AG08396 (cell line): Measurements from ENCODE around the gene ATP1A2.
A peak's percentile ranks its signal among the peaks of the same experiment; 100 is the strongest.
"Not testable (repeated sequence)": the region's sequence is repeated elsewhere in the genome, so short reads cannot be mapped to it uniquely, and the experiment has no call there.

ENCODE experiments used
- DNase-seq: peaks from one replicate; pipeline ENCODE4 v3.0.0; 2012; ENCODE audit warnings: low spot score, mixed read lengths

Gene ATP1A2

DNA sequence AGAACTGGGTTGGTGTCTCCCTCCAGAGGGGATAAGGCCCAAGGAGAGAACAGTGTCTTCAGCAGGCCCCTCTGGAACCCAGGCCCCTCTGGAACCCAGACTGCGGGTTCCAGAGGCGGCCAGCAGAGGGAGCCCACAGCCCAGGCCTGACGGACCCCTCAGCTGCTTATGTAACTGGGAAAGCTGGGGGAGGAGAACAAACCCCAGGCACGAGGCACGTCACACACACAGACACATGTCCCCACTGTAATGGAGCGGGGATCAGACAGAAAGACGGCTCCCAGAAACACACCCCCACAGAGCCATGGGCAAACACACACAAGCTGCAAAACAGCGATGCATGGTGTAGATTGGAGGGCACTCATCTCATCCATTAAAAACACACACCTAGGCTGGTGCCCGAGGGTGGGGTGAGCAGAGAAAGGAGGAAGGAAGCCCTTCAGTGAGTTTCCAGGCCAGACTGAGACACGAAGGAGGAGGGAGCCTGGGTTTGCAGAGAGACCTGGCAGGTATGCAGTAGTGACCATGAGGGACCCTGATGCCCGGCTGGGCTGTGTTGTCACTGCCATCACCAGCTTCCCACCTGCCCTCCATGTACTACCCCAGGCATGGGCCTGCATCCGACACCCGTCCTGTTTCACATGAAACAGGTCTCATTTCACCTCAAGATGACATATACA is 14.4 kb upstream of the ATP1A2 start:
- peak; percentile 88 for DNase-seq

DNA sequence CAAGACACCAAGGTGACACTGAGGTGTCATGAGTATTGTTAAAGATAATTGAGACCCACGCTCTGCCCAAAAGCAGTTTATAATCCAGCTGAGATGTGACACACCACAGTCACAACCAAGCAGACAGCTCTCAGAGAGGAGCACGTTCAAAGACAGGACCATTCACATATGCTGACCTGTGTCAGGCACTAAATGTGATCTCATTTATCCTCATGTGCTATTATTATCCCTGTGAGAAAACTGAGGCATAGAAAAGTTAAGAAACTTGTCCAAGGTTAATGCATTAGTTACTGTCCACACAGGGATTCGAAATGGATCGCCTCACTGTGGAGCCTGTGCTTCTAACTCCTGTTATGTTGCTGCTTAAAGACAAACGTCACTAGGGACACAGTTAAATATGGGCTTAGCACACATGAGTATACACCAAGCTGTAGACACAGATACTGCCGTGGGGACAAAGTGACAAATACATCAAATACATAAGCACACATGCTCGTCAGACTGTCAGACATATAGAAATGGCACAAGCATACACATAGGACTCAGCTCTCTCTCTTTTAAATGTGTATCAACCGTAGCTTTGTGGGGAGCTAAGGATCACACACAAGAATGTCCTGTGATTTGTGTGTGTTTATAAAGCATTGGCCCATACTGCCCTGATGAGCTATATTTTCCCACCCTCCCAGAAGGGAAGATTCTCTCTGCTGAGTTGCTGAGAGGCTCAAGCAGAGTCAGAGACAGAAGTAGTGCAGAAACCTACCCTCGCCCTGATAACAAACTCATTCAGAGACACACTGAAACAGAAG is 13.6 kb upstream of the ATP1A2 start:
- DNase-seq = no peak

DNA sequence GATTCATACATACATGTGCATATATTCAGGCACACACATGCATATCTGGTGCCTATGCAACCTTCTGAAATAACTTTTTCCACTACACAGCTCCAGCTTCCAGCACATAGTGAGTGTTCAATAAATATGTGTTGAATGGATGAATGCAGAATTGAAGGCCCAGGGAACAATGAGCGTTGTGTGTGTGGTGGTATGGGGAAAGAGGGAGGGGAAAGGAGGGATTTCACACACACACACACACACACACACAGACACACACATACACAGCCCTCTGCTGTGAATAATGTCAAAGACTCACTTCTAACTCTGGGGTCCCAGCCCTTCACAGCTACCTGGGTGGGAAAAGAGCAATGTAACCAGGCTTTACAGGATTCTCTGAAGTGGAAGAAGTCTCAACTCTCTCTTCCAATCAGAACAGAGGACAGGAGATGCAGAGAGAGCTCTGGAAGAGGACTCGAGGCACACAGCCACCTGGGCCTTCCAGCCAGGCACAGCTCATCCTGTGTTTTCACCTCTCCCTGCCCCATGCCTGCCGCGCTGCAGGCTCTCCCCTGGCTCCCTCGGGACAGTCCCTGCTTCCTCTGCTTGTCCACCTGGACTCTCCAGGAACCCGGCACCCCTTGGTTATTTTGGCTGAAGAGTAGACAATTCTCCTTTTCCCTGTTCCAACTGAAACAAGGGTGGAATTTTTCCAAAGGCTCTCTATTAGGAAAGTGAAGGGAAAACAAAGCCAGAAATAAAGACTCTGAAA is 11.7 kb upstream of the ATP1A2 start:
- no peak for DNase-seq

DNA sequence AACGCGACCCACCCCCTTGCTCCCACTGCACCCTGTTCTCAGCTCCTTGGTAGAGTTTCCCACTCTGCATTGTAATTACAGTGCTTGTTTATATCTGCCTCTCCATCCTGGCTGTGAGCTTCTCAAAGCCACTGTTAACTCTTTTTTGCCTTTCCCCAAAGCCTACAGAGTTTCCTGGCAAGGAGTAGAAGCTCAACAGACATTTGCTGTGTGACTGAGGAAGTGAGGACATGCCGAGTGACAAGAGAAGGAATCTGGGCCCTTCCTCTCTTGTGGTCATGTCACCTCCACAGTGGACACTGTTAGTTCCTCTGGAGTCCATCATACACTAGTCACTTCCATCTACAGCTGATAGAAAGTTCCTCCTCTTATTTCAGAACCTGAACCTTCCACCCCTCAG is 11.1 kb upstream of the ATP1A2 start:
- DNase-seq = no peak

DNA sequence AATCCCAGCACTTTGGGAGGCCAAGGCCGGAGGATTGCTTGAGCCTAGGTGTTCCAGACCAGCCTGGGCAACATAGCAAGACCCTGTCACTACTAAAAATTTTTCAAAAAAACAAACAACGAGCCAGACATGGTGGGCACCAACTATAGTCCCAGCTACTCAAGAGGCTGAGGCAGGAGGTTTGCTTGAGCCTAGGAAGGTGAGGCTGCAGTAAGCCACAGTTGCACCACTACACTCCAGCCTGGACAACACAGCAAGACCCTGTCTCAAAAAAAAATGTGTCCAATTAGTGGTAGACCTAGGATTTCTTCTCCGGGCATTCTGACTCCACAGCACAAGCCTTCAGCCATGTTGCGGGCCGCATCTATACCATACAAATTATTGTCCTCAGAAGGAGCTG is 10.4 kb upstream of the ATP1A2 start:
- no peak for DNase-seq

DNA sequence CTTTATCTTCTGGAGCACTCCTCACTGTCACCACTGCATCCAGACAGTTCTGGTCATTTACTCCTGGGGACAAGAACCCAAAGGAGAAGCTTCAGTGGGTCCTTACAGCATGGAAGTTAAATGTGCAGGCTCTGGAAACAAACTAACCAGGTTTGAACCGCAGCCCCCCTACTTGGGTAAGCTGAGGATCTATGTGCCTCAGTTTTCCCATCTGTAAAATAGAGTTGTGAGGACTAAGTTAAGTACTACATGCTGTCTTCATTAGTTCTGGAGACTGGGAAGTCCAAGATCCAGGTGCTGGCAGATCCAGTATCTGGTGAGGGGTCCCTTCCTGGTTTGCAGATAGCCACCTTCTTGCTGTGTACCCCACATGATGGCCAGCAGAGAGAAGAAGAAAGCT is 8.0 kb upstream of the ATP1A2 start:
- DNase-seq = no peak

DNA sequence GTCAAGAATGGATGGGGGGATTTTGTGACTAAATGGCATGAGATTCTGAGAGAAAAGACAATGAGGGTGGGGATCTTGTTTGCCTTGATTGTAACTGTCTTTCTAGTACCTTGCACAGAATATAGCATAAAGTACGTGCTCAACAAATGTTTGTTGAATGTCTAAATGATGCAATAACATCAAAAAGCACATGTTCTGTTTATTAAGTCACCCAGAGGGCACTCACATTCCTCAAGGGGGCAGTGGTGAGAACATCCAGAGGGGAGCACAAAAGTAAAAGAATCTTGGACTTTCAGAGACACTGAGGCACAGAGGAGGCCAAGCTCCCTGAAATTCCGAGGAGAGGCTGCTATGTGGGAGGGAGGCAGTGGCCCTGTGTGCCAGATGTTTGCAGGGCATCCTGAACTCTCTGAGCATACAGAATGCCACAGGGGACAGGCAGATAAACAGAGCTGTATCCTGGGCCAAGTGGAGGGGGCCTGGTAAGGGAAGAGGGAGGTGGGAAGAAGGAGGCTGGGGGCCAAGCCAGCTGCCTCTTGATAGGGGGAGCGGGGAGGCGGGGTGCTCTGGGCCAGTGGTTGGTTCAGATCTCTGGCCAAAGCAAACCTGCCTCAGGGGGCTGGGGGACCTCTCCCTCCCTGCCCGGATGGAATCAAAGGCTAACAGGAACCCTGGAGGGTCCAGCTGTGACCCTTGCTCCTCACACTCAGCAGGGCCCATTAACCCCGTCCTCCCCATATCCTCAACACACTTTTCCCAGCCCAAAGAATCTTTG is 6.5 kb upstream of the ATP1A2 start:
- DNase-seq = peak; percentile 52

DNA sequence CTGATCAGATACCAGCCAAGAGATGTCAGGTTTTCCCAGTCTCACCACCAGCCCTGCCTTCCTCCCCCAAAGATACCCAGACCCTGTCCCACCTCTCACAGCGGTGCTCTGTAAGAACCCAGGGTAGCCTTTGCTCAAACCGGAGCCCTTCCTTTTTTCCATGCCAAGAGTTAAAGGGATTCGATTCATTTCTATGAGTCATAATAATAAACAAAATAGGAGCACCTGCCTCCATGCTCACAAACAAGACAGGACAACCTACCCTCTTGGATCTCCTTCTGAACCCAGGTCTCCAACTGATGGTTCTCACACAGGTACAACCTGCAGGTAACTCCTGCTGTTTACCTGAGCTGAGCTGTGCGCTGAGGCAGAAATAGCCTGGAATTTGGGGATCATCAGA is 5.9 kb upstream of the ATP1A2 start:
- DNase-seq = no peak

DNA sequence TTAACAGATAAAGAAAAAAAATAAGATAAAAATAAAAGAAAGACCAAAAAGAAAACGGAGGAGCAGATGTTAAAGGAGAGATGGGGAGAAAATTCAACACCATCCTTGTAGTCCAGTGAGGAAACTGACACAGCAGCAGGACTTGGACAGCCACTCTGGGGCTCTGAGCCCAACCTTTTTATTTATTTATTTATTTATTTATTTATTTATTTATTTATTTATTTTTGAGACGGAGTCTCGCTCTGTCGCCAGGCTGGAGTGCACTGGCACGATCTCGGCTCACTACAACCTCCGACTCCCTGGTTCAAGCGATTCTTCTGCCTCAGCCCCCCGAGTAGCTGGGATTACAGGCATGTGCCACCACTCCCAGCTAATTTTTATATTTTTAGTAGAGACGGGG is 4.1 kb upstream of the ATP1A2 start:
- not testable (repeated sequence) for DNase-seq

DNA sequence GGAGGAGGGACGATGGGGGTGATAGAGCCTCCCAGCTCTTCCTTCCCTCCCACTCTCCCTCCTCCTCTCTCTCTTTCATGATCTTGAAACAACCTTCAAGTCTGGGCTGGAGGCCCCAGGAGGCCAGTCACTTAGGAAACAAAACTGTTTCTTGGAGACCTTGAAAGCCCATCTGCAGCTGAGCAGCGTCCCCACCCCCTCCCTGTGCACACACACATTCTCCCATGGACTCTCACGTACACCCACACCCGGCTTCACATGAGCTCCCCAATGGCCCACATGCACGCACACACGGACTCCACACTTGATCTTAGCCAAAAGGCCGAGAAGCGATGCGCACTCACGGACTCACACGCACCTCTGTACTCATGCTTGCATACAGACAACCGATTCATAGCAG is 3.2 kb upstream of the ATP1A2 start:
- DNase-seq = no peak

DNA sequence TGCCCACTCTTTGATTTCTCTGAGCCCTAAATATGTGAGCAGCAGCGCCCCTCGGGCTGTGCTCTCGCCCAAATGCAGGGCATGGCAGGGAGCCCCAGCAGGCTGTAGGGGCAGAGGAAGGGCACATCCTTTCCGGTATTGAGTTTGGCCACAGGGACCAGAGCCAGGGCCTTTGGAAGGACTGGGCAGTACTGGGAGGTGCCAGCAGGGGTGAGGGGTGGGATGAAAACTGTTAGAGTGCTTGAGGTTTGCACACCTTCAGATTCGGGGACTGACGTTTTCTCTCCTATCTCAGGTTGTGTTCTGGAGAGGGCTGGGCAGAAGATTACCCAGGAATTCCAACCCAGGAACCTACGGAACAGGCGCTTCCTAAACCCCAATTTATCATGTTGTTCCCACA is 2.2 kb upstream of the ATP1A2 start:
- DNase-seq = no peak

DNA sequence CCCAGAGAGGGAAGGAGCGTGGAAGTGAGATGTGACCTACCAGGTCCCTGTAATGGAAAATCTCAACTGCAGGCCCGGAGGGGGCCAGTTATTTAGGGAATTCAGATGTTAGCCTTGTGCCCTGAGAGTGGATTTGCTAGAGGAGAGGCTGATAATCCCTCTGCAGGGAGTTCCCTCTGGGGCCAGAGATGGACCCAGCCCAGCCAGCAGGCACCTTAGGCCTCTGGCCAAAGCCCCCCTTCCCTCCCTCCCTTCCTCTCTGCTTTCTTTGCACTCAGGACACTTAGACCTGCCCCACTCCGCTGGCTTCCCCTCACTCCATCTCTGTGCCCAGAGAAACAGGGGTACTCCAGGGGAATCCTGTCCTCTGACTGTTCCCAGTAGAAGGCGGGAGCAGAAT is 1.5 kb upstream of the ATP1A2 start:
- DNase-seq = no peak

DNA sequence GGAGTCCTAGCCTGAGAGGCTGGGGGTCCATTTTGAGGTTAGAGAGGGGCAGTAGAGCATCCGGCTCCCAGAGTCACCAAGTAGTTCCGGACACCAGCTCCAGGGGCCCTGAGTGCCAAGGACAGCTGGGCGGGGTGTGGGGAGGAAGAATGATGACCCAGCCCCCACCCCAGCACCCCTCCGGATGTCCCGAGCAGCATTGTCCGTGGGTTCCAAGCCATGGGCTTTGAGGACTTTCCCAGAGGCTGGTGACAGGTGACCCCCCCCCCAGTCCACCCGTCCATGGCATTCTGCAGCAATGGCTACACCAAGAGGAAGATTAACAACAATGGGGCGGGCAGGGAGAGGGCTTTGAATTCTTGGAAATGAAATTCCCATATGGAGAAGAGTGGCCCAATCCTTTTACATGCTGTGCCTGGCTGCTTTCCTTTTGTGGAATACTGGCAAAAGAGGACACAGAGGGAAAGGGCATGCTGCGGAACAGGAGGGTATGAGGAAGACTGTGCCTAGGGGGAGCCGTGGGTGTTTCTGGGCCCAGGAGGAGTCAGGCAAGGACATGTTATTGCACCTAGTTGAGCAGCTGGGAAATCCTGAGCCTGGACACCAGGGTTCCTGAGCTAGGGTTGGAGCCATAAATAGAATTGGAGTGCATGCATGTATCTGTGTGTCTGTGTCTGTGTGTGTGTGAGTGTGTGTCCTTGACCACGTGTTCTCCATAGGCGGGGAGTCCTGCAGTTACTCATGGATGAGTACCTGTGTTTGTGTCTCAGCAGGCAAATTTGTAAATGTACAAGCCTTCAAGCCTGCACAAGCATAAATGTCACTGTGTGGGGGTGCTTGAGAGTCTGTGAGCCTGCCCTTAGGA is 956 bp downstream of the ATP1A2 start:
- DNase-seq = no peak

DNA sequence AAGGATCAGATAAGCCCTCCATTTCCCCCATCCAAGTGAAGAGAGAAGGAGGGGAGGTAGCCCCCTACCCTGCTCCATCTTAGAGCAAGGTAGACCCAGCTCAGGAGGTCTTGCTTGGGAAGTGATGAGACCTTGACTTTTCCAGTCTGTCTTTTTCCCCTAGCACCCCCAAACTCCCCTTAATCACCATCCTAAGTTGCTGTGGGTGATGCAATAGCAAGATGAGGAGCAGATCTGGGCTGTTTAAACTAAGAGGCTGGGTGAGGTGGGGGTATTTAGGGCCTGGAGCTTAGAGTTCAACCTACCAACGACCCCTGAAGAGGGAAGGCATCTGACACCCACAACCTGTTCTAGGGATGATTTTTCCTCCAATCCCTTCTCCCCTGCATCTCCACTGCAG is 1.7 kb downstream of the ATP1A2 start:
- no peak for DNase-seq

DNA sequence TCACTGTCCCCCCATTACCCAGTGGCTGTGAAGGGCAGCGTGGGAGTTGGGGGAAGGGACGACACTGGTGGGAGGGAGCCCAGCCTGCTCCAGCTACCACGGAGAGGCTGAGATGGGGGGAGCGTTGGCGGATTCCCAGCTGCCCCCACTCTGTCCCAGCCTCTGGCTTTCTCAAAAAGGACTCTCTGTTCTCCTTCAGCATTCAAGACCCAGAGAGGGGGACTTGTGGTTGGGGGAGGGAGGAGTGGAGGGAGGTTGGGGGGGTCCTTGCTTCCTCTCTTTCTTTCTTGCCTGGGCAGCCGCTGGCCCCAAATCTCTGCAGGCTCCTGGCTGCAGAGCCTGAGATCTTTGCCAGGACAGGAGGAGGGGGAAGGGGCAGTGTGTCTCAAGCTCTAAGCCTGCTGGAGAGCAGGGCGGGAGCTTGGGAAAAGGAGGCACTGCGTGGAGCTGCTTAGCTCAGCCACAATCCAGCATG is 2.2 kb downstream of the ATP1A2 start:
- peak; percentile 50 for DNase-seq

DNA sequence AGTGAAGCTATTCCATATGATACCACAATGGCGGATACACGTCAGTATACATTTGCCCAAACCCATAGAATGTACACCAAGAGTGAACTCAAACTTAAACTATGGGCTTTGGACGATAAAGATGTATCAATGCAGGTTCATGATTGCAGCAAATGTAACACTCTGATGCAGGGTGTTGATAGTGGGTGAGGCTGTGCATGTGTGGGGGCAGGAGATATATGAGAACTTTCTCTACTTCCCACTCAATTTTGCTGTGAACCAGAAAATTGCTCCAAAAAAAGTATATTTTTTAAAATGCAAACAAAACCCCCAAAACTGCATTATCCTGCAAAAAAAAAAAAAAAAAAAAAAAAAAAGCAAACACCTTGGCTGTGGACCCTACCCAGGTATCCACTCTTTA is 3.4 kb downstream of the ATP1A2 start:
- DNase-seq = no peak

DNA sequence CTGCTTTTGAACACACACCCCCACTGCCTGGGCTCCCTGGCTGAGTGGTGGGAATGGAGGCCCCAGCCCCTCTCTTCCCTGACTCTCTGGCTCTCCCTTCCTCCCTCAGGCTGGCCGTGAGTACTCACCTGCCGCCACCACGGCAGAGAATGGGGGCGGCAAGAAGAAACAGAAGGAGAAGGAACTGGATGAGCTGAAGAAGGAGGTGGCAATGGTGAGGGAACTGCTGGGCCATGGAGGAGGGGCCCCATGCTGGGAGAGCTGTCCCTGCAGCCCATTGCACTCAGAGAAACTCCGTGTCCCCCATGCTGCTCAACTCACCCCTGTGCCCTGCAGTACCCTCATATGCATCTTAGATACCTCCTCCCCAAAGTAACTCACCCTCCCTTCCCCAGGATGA is 5.2 kb downstream of the ATP1A2 start:
- no peak for DNase-seq

DNA sequence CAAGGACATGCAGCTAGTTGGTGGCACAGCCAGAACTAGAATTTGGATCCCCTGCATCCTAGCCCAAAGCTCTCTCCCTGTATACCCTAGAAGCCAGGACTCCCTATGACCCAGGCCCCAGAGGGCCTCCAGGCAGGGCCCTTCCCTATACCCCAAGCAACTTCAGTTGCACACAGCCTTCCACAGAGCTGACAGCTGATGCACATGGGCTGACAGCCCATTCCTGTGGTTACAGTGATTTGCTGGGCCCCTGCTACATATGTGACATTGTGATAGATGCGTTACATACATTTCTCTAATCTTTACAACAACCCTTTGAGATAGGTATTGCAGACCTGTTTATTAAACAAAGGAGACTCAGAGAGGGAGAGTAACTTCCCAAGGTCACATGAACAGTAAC is 5.8 kb downstream of the ATP1A2 start:
- DNase-seq = no peak

DNA sequence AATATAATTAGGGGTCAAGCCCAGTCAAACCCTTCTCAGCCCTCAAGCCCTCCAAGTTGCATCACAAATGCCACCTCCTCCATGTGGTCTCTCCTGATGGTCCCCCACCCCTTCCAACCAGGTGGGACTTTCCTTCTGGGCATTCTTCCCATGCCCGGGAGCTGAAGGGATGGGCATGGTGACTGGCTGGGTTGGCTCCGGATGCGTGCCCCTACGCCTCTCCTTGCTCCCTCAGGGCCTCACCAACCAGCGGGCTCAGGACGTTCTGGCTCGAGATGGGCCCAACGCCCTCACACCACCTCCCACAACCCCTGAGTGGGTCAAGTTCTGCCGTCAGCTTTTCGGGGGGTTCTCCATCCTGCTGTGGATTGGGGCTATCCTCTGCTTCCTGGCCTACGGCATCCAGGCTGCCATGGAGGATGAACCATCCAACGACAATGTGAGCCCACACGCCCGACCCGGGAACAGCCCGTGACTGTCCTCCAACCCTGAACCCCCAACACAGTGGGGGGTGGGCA is 7.5 kb downstream of the ATP1A2 start:
- DNase-seq = no peak

DNA sequence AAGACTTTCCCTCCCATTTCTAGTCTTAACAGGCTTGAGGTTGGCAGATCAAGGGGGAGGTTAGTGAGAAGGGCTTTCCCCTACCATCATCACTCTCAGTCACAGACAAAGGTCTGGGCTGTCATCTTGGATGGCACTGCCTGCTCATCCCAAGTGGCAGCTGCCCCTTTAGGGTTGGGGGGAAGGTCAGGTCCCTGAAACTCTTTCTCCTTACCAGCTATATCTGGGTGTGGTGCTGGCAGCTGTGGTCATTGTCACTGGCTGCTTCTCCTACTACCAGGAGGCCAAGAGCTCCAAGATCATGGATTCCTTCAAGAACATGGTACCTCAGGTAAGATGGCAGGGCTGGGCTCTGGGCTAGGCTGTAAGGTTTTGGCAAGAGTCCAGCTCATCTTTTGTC is 8.2 kb downstream of the ATP1A2 start:
- no peak for DNase-seq
